HEK293 (cell line): ENCODE results near the gene EEF1A2.

Source experiments
- GLI4 ChIP-seq: fragments of 450-650 bp; formaldehyde crosslinking; IDR thresholded peaks from 2 replicates; pipeline ENCODE4 v1.5.1; 2016; ENCODE audit warnings: missing biosample characterization, missing genetic modification characterization
- IKZF3 ChIP-seq: fragments of 450-650 bp; IDR thresholded peaks from 2 replicates; pipeline ENCODE4 v1.5.0; 2018; ENCODE audit warnings: missing biosample characterization, mild to moderate bottlenecking, missing genetic modification characterization, moderate library complexity
- MEIS1 ChIP-seq: sonication (generic); formaldehyde crosslinking; IDR thresholded peaks from 2 replicates; pipeline ENCODE4 v1.8.1; 2022; ENCODE audit warnings: missing genetic modification reagents, mild to moderate bottlenecking, borderline replicate concordance
- MYNN ChIP-seq: fragments of 450-650 bp; formaldehyde crosslinking; IDR thresholded peaks from 2 replicates; pipeline ENCODE4 v1.5.1; 2016; ENCODE audit warnings: missing biosample characterization, missing genetic modification characterization, borderline replicate concordance
- MZF1 ChIP-seq: fragments of 450-650 bp; formaldehyde crosslinking; IDR thresholded peaks from 2 replicates; pipeline ENCODE4 v1.5.1; 2017; ENCODE audit warnings: missing biosample characterization, missing genetic modification characterization, borderline replicate concordance
- REST ChIP-seq: fragments of 450-650 bp; formaldehyde crosslinking; IDR thresholded peaks from 2 replicates; pipeline ENCODE4 v1.5.1; 2016; ENCODE audit warnings: missing biosample characterization, missing genetic modification characterization
- SCRT2 ChIP-seq: fragments of 450-650 bp; formaldehyde crosslinking; IDR thresholded peaks from 2 replicates; pipeline ENCODE4 v1.5.1; 2016; ENCODE audit warnings: missing biosample characterization, missing genetic modification characterization
- ZNF157 ChIP-seq: fragments of 450-650 bp; formaldehyde crosslinking; IDR thresholded peaks from 2 replicates; pipeline ENCODE4 v1.5.1; 2016; ENCODE audit warnings: missing biosample characterization, missing genetic modification characterization
- ZNF335 ChIP-seq: fragments of 450-650 bp; formaldehyde crosslinking; conservative IDR thresholded peaks from 2 replicates; pipeline ENCODE4 v1.5.1; 2016; ENCODE audit warnings: missing biosample characterization, missing genetic modification characterization
- ZNF792 ChIP-seq: fragments of 450-650 bp; formaldehyde crosslinking; IDR thresholded peaks from 2 replicates; pipeline ENCODE4 v1.5.1; 2016; ENCODE audit warnings: missing biosample characterization, missing genetic modification characterization
- ZNF843 ChIP-seq: fragments of 450-650 bp; formaldehyde crosslinking; IDR thresholded peaks from 2 replicates; pipeline ENCODE4 v1.5.1; 2016; ENCODE audit warnings: missing biosample characterization, missing genetic modification characterization
- TF ChIP-seq, protein P1 (sequence below): fragments of 450-650 bp; formaldehyde crosslinking; IDR thresholded peaks from 2 replicates; pipeline ENCODE4 v1.5.1; 2016; ENCODE audit warnings: missing biosample characterization, missing genetic modification characterization

- TF ChIP-seq, protein P1, sequence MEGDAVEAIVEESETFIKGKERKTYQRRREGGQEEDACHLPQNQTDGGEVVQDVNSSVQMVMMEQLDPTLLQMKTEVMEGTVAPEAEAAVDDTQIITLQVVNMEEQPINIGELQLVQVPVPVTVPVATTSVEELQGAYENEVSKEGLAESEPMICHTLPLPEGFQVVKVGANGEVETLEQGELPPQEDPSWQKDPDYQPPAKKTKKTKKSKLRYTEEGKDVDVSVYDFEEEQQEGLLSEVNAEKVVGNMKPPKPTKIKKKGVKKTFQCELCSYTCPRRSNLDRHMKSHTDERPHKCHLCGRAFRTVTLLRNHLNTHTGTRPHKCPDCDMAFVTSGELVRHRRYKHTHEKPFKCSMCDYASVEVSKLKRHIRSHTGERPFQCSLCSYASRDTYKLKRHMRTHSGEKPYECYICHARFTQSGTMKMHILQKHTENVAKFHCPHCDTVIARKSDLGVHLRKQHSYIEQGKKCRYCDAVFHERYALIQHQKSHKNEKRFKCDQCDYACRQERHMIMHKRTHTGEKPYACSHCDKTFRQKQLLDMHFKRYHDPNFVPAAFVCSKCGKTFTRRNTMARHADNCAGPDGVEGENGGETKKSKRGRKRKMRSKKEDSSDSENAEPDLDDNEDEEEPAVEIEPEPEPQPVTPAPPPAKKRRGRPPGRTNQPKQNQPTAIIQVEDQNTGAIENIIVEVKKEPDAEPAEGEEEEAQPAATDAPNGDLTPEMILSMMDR (tag by site-specific recombination): no peak
- no peak for TF ChIP-seq ZNF792 (tag by site-specific recombination)
- TF ChIP-seq MEIS1 (CRISPR knock-in tag): no peak
- no peak for TF ChIP-seq ZNF843 (tag by site-specific recombination)
- TF ChIP-seq GLI4 (tag by site-specific recombination): no peak
- no peak for TF ChIP-seq ZNF157 (tag by site-specific recombination)
- TF ChIP-seq ZNF335: no peak
- TF ChIP-seq MYNN (tag by site-specific recombination): no peak
- no peak for TF ChIP-seq REST (tag by site-specific recombination)
- no peak for TF ChIP-seq IKZF3 (tag by site-specific recombination)
- no peak for TF ChIP-seq MZF1 (tag by site-specific recombination)
- TF ChIP-seq SCRT2 (tag by site-specific recombination): no peak
Observed at GRCh38 chr20:63440366-63440955, 58.4 kb downstream of the EEF1A2 start.
